CD14-positive monocyte (primary cell): ENCODE results near the gene RAD51C. TPM values are rescaled to one million over a fixed set of nuclear protein-coding genes. Genes with fewer than 3 reads are reported as not detected.

Source experiments
- DNase-seq, 3 donors: peaks; one replicate each; pipeline ENCODE4 v3.0.0-alpha.2; 2011 to 2022
- H2AFZ ChIP-seq: 2 replicates; pipeline ENCODE4 v1.6.0; 2012; ENCODE audit warnings: mild to moderate bottlenecking, low read depth, low read length, inconsistent platforms; ENCODE audit not compliant: insufficient read depth, poor library complexity, severe bottlenecking
- H3K27ac ChIP-seq, 2 donors: 1 replicate in 1 of 2; 2 replicates in 1 of 2; pipeline ENCODE4 v1.5.1; 2012 to 2013; ENCODE audit warnings: low read length in 2 of 2, control low read depth in 1 of 2, inconsistent platforms in 1 of 2, low read depth in 1 of 2, mild to moderate bottlenecking in 1 of 2
- H3K27me3 ChIP-seq, 2 donors: one replicate each; pipeline versions ENCODE4 v1.6.0 to v1.6.1; 2011 to 2013; ENCODE audit warnings: low read length in 2 of 2; ENCODE audit not compliant: control insufficient read depth in 2 of 2, insufficient read depth in 2 of 2
- H3K36me3 ChIP-seq, 2 donors: replicated peaks in 1 of 2; 1 replicate in 1 of 2; 2 replicates in 1 of 2; pipeline versions ENCODE4 v1.5.1 to v1.6.1; 2012 to 2013; ENCODE audit warnings: low read length in 2 of 2, control low read depth in 1 of 2, inconsistent platforms in 1 of 2, mild to moderate bottlenecking in 1 of 2; ENCODE audit not compliant: insufficient read depth in 2 of 2, control insufficient read depth in 1 of 2
- H3K4me1 ChIP-seq, 2 donors: 1 replicate in 1 of 2; 2 replicates in 1 of 2; pipeline versions ENCODE4 v1.5.1 to v1.6.1; 2012 to 2013; ENCODE audit warnings: low read length in 2 of 2, control low read depth in 1 of 2, inconsistent platforms in 1 of 2, mild to moderate bottlenecking in 1 of 2, moderate library complexity in 1 of 2; ENCODE audit not compliant: insufficient read depth in 2 of 2, control insufficient read depth in 1 of 2
- H3K4me2 ChIP-seq: replicated peaks from 2 replicates; pipeline ENCODE3; 2012; ENCODE audit warnings: low read length, moderate library complexity, mild to moderate bottlenecking; ENCODE audit not compliant: poor library complexity, severe bottlenecking; ENCODE audit errors: extremely low read depth
- H3K4me3 ChIP-seq, 3 experiments: fragments of 200-600 bp in 1 of 3; sonication (generic) in 1 of 3; replicated peaks in 1 of 3; 1 replicate in 2 of 3; 2 replicates in 1 of 3; pipeline ENCODE4 v1.5.1; 2011 to 2013; ENCODE audit warnings: low read length in 3 of 3, mild to moderate bottlenecking in 3 of 3, control low read depth in 2 of 3, low read depth in 2 of 3, inconsistent platforms in 1 of 3, moderate library complexity in 1 of 3
- H3K79me2 ChIP-seq: 2 replicates; pipeline ENCODE4 v1.6.0; 2012; ENCODE audit warnings: mild to moderate bottlenecking, control low read depth, inconsistent platforms, low read length, moderate library complexity; ENCODE audit not compliant: insufficient read depth
- H3K9ac ChIP-seq: 2 replicates; pipeline ENCODE4 v1.6.0; 2017; ENCODE audit warnings: low read length, mild to moderate bottlenecking; ENCODE audit not compliant: insufficient read depth, poor library complexity, severe bottlenecking
- H3K9me3 ChIP-seq, 2 donors: replicated peaks in 1 of 2; 1 replicate in 1 of 2; 2 replicates in 1 of 2; pipeline versions ENCODE4 v1.5.1 to v1.6.1; 2012 to 2013; ENCODE audit warnings: low read length in 2 of 2, control low read depth in 1 of 2; ENCODE audit not compliant: control insufficient read depth in 1 of 2, insufficient read depth in 1 of 2
- H4K20me1 ChIP-seq: 2 replicates; pipeline ENCODE4 v1.6.0; 2012; ENCODE audit warnings: mild to moderate bottlenecking, low read length, control low read depth, moderate library complexity; ENCODE audit not compliant: insufficient read depth
- H3K27ac Mint-ChIP-seq, 7 donors: one replicate each; pipeline ENCODE4 v1.8.0; 2020; ENCODE audit warnings: mild to moderate bottlenecking in 7 of 7, mixed read lengths in 7 of 7, moderate library complexity in 6 of 7, inconsistent platforms in 2 of 7
- H3K27me3 Mint-ChIP-seq, 3 donors: one replicate each; pipeline ENCODE4 v1.8.0; 2021 to 2022; ENCODE audit warnings: low read depth in 3 of 3, mild to moderate bottlenecking in 3 of 3, mixed read lengths in 3 of 3, moderate library complexity in 3 of 3, inconsistent platforms in 1 of 3
- H3K36me3 Mint-ChIP-seq, 2 donors: one replicate each; pipeline ENCODE4 v1.8.0; 2020; ENCODE audit warnings: mixed read lengths in 2 of 2, inconsistent platforms in 1 of 2, mild to moderate bottlenecking in 1 of 2
- H3K4me1 Mint-ChIP-seq: one replicate; pipeline ENCODE4 v1.8.0; 2020; ENCODE audit warnings: mild to moderate bottlenecking, mixed read lengths
- H3K4me3 Mint-ChIP-seq, 2 donors: one replicate each; pipeline ENCODE4 v1.8.0; 2020; ENCODE audit warnings: mild to moderate bottlenecking in 2 of 2, mixed read lengths in 2 of 2, moderate library complexity in 1 of 2
- H3K9me3 Mint-ChIP-seq, 7 donors: one replicate each; pipeline ENCODE4 v1.8.0; 2020 to 2022; ENCODE audit warnings: mixed read lengths in 7 of 7, mild to moderate bottlenecking in 6 of 7, moderate library complexity in 6 of 7, inconsistent platforms in 2 of 7
- WGBS: methylation state at CpG from one replicate; pipeline ENCODE4 v1.1.5; 2013; ENCODE audit warnings: missing lambda C conversion rate; ENCODE audit not compliant: insufficient coverage; 5-methylcytosine and 5-hydroxymethylcytosine counted together
- intact Hi-C, 2 donors: fragments of 100-400 bp; cut with micrococcal nuclease; formaldehyde crosslinking; loops; one replicate each; pipeline versions ENCODE4 v1.15.0 to v1.15.1; 2023
- polyA plus RNA-seq, 3 donors: library from polyadenylated mRNA; depleted of rRNA in 1 of 3; unstranded in 2 of 3; stranded (reverse) in 1 of 3; fragments of 300-500 nt in 2 of 3; fragments of >200 nt in 1 of 3; fragmentation: Illumina TruSeq in 2 of 3; gene quantifications; 1 replicate in 2 of 3; 2 replicates in 1 of 3; pipeline ENCODE4 v1.2.3, GENCODE V29; 2012 to 2021
- TF ChIP-seq, protein P1 (sequence below): fragments of 200-600 bp; IDR thresholded peaks from one replicate; pipeline ENCODE4 v1.8.0; 2022; ENCODE audit warnings: antibody characterized with exemption, mild to moderate bottlenecking

Gene RAD51C
- polyA plus RNA-seq, 3 donors: 6.8 to 14.5 (median 13.1) TPM

DNA sequence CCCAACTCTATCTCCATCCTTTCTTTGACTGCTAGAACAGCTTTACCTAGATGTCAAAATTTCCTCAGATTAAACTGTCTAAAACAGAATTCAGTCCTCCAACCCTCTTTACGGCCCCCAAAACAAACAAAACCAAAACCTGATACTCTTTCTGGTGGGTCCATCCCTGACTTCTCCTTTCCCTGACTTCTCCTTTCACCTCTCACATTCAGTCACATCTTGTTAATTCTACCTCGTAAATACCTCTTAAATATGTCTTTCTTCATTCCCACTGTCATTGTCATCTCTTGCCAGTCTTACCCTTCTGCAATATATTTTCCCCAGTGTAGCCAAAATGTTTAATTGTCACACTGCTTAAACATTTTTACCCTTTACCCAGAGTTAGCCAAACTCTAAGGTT, 67.8 kb downstream of the RAD51C start:
- H3K27me3 ChIP-seq: peaks cover 55 to 74% of the 10 kb centered on the region in 2 donors
- no peak overlapping the region for H3K4me3 ChIP-seq
- no peaks in the 10 kb centered on the region for H3K36me3 ChIP-seq
- no peak overlapping the region for H3K27ac ChIP-seq
- peaks cover 15 to 19% of the 10 kb centered on the region in 2 donors for H3K4me1 ChIP-seq
- TF ChIP-seq, protein P1, sequence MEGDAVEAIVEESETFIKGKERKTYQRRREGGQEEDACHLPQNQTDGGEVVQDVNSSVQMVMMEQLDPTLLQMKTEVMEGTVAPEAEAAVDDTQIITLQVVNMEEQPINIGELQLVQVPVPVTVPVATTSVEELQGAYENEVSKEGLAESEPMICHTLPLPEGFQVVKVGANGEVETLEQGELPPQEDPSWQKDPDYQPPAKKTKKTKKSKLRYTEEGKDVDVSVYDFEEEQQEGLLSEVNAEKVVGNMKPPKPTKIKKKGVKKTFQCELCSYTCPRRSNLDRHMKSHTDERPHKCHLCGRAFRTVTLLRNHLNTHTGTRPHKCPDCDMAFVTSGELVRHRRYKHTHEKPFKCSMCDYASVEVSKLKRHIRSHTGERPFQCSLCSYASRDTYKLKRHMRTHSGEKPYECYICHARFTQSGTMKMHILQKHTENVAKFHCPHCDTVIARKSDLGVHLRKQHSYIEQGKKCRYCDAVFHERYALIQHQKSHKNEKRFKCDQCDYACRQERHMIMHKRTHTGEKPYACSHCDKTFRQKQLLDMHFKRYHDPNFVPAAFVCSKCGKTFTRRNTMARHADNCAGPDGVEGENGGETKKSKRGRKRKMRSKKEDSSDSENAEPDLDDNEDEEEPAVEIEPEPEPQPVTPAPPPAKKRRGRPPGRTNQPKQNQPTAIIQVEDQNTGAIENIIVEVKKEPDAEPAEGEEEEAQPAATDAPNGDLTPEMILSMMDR: no peak
- DNase-seq: no peak
- peaks cover 48 to 71% (median 54%) of the 10 kb centered on the region in 3 donors for H3K27me3 Mint-ChIP-seq
- H3K4me3 Mint-ChIP-seq: peak overlapping the region in 1 of 2 donors; percentile 49
- no peak overlapping the region for H2AFZ ChIP-seq
- H3K9me3 Mint-ChIP-seq: peaks cover 0 to 16% (median 6%) of the 10 kb centered on the region in 7 donors
- peaks cover 15% of the 10 kb centered on the region for H3K4me1 Mint-ChIP-seq
- peaks cover 0 to 5% of the 10 kb centered on the region in 2 donors for H3K36me3 Mint-ChIP-seq
- H3K79me2 ChIP-seq: no peaks in the 10 kb centered on the region
- H3K27ac Mint-ChIP-seq: no peak overlapping the region
- H3K4me2 ChIP-seq: no peak overlapping the region
- no peak overlapping the region for H3K9ac ChIP-seq
- WGBS: 66% methylated on average over 2 of the region's 2 CpGs
- intact Hi-C loops: no loop called here
- H3K9me3 ChIP-seq: peaks cover 0 to 9% of the 10 kb centered on the region in 2 donors
- no peaks in the 10 kb centered on the region for H4K20me1 ChIP-seq

DNA sequence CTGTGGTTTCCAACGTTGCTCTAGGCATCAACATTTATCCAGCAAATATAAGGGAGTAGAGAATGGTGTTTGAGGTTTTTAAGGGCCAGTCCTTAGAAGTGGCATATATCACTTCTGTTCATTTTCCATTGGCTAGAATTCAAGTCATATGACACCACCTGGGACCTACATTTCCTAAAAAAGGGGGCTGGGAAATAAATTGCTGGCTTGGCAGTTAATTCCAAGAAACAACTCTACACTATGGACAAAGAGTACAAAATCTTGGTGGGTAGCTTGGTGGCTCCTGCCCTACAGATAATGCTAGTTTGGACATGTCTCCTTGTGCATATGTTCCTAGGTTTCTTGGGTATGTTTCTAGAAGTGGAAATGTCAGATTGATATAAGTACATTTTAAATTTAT, 70.9 kb downstream of the RAD51C start:
- intact Hi-C loops: no loop called here
- H3K9me3 Mint-ChIP-seq: peaks cover 0 to 3% (median 0%) of the 10 kb centered on the region in 7 donors
- no peak for DNase-seq
- H3K27ac Mint-ChIP-seq: no peak overlapping the region
- no peaks in the 10 kb centered on the region for H3K9me3 ChIP-seq
- peaks cover 27 to 44% of the 10 kb centered on the region in 2 donors for H3K27me3 ChIP-seq
- H4K20me1 ChIP-seq: no peaks in the 10 kb centered on the region
- H3K4me3 ChIP-seq: no peak overlapping the region
- TF ChIP-seq, protein P1: no peak
- H3K79me2 ChIP-seq: no peaks in the 10 kb centered on the region
- H3K4me1 ChIP-seq: no peaks in the 10 kb centered on the region
- H3K36me3 Mint-ChIP-seq: no peaks in the 10 kb centered on the region
- H3K9ac ChIP-seq: no peak overlapping the region
- no peak overlapping the region for H3K4me2 ChIP-seq
- no peaks in the 10 kb centered on the region for H3K36me3 ChIP-seq
- WGBS: no CpG with 5 or more reads among the region's 1 CpG
- H2AFZ ChIP-seq: no peak overlapping the region
- no peak overlapping the region for H3K27ac ChIP-seq
- H3K4me1 Mint-ChIP-seq: no peaks in the 10 kb centered on the region
- H3K4me3 Mint-ChIP-seq: no peak overlapping the region
- peaks cover 21 to 45% (median 33%) of the 10 kb centered on the region in 3 donors for H3K27me3 Mint-ChIP-seq
